Stimulated activated CD8-positive, alpha-beta memory T cell treated with anti-CD3 and anti-CD28 coated beads, Interleukin-2, amount 100 ng/mL, for 1 hour (primary cell): ENCODE results near the gene PRDM11.

Experiments
- DNase-seq, 2 donors: peaks; one replicate each; pipeline ENCODE4 v3.0.0-alpha.2; 2020; ENCODE audit warnings: low read depth in 2 of 2

PRDM11 gene

GRCh38 chr11:45157247-45158209, 11.1 kb downstream of the PRDM11 start:
- no peak for DNase-seq

- DNase-seq = no peak
Measured at GRCh38 chr11:45158210-45158731, 11.8 kb downstream of the PRDM11 start.

GRCh38 chr11:45158891-45159605, 12.6 kb downstream of the PRDM11 start:
- DNase-seq = no peak

GRCh38 chr11:45159781-45160365, 13.4 kb downstream of the PRDM11 start:
- DNase-seq = no peak

GRCh38 chr11:45161252-45162063, 15.0 kb downstream of the PRDM11 start:
- no peak for DNase-seq

GRCh38 chr11:45162064-45162375, 15.6 kb downstream of the PRDM11 start:
- DNase-seq = no peak

GRCh38 chr11:45162916-45163879, 16.8 kb downstream of the PRDM11 start:
- DNase-seq = no peak

- DNase-seq = no peak
Measured at GRCh38 chr11:45163956-45164575, 17.6 kb downstream of the PRDM11 start.

- no peak for DNase-seq
Measured at GRCh38 chr11:45165386-45165785, 18.9 kb downstream of the PRDM11 start.

- DNase-seq = no peak
Measured at GRCh38 chr11:45165806-45166603, 19.6 kb downstream of the PRDM11 start.

GRCh38 chr11:45166604-45166897, 20.1 kb downstream of the PRDM11 start:
- no peak for DNase-seq

GRCh38 chr11:45167283-45167682, 20.8 kb downstream of the PRDM11 start:
- no peak for DNase-seq

GRCh38 chr11:45168366-45169130, 22.1 kb downstream of the PRDM11 start:
- no peak for DNase-seq

GRCh38 chr11:45169310-45170072, 23.1 kb downstream of the PRDM11 start:
- DNase-seq = no peak

- DNase-seq = no peak
Measured at GRCh38 chr11:45170484-45170883, 24.0 kb downstream of the PRDM11 start.

GRCh38 chr11:45171550-45171949, 25.1 kb downstream of the PRDM11 start:
- no peak for DNase-seq

GRCh38 chr11:45173064-45173463, 26.6 kb downstream of the PRDM11 start:
- DNase-seq = no peak
